GM19193 (cell line): ENCODE data around the gene WRNIP1.

Experiments
- POLR2A ChIP-seq: IDR thresholded peaks from 4 replicates; pipeline ENCODE4 v1.6.1; 2011; ENCODE audit not compliant: insufficient read depth, insufficient read length; ENCODE audit errors: extremely low read depth

The WRNIP1 gene

DNA sequence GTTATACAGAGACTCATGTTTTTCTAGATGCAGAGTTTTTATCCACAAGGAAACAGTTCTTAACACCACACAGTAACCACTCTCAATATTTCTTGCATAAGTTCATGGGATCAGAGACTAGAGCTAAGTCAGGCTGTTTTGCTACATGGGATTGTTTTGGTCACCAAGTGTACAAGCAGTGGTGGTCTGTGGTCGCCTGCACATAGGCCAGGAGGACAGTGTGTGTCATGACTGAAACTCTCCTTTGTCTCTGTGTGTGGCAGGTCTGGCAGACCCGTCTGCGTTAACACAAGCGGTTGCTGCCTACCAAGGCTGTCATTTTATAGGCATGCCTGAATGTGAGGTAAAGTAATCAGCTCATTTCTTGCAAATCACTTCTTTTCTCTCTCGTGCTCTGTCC lies 18.9 kb downstream of the WRNIP1 start:
- no peak for TF ChIP-seq POLR2A

DNA sequence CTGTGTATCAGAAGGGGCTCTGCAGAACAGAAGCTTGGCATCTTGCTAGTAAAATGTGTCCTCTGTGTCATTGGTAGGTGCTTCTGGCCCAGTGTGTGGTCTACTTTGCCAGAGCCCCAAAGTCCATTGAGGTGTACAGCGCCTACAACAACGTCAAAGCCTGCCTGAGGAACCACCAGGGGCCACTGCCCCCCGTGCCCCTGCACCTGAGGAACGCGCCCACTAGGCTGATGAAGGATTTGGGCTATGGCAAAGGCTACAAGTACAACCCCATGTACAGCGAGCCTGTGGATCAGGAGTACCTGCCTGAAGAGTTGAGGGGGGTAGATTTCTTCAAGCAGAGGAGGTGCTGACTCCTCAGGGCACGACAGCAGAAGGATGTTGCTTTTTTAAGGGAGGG lies 19.7 kb downstream of the WRNIP1 start:
- TF ChIP-seq POLR2A, result no peak

- TF ChIP-seq POLR2A, result no peak
Observed at GRCh38 chr6:2786269-2786668, 21.1 kb downstream of the WRNIP1 start.

- TF ChIP-seq POLR2A, result no peak
Observed at GRCh38 chr6:2790588-2791449, 25.6 kb downstream of the WRNIP1 start.

GRCh38 chr6:2791450-2791974 lies 26.3 kb downstream of the WRNIP1 start:
- no peak for TF ChIP-seq POLR2A

- no peak for TF ChIP-seq POLR2A
Observed at GRCh38 chr6:2792330-2793110, 27.3 kb downstream of the WRNIP1 start.

DNA sequence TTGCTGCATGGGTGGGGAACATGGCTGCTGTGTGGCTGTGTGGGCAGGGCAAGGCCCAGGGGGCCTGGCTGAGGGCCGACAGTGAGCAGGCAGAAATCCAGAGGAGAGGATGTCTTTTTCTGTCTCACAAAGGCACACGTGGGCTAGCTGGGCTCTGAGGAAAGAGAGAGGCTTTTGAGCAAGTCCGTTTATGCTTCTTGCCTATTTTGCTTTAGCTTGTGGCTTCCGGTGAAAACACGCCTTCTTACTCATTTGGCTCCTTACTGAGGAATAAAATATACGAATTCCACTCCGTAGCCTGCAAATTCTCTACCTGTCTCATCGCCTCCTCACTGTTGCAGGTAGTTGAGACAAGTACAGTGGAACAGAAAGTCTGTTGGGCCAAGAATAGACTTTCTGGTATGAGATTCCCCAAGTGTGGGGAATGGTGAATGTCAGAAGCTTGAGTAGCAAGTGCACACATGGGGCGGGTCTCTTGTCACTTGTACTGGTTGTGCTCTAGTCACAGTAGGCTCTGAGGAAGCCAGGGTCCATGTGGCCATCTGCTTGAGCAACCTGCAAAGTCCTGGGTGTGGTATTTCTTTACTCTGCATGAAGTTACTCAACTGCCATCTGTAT lies 28.4 kb downstream of the WRNIP1 start:
- TF ChIP-seq POLR2A, result no peak

- TF ChIP-seq POLR2A, result no peak
Observed at GRCh38 chr6:2794171-2794730, 29.1 kb downstream of the WRNIP1 start.

- TF ChIP-seq POLR2A, result no peak
Observed at GRCh38 chr6:2795162-2795561, 30.0 kb downstream of the WRNIP1 start.

DNA sequence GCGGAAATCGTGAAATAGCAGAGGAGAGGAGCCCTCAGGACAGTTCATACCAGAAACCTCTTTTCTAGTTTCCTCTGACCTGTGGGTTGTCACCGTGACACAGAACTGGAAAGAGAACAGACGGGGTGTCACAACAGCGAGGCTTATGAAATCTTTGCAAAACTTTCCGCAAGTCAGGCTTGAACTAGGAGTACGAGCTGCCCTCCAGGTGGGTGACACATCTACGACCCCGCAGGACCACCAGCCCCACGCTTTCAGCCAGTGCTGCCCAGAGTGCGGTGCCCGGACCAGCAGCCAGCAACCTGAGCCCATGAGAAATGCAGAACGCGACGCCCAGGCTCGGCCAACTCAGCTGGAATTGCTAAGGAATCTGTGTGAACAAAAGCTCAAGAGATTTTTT lies 30.8 kb downstream of the WRNIP1 start:
- TF ChIP-seq POLR2A, result no peak

- no peak for TF ChIP-seq POLR2A
Observed at GRCh38 chr6:2796861-2797260, 31.7 kb downstream of the WRNIP1 start.

DNA sequence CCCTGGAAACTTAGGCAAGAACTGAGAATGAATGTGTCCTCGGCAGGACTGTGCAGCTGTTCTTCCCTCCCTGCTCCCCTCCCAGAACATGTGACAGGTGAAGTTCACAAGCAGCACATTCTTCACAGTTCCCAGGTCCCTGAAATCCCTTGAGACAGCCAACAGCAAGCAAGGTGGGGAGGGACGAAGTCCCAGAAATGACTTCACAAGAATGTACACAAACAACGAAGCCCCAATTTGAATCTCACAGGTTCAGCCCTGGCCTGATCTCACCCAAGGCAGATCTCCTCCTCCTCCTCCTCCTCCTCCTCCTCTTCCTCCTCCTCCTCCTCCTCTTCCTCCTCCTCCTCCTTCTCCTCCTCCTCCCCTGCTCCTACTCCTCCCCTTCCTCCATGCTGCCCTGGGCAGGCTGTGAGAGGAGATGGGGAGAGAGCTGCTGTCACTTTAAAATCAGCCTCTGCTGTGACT lies 32.4 kb downstream of the WRNIP1 start:
- TF ChIP-seq POLR2A, result no peak

GRCh38 chr6:2798586-2799134 lies 33.5 kb downstream of the WRNIP1 start:
- TF ChIP-seq POLR2A, result no peak

- TF ChIP-seq POLR2A, result no peak
Observed at GRCh38 chr6:2799936-2800527, 34.8 kb downstream of the WRNIP1 start.

- no peak for TF ChIP-seq POLR2A
Observed at GRCh38 chr6:2800552-2801316, 35.5 kb downstream of the WRNIP1 start.
